ENCODE data around the gene F13A1. TPM values are rescaled to one million over a fixed set of nuclear protein-coding genes. Genes with fewer than 3 reads are reported as not detected.

Gene F13A1
- total and polyA plus RNA-seq, 4 experiments from 2014 or later, result 0.06 to 0.44 (median 0.33) TPM; not detected in 1

- Histone ChIP-seq H3K27me3 (ENCODE audit: insufficient read depth, low read length) (no peaks in the 10 kb centered on the region), H3K4me1 (ENCODE audit: insufficient read depth, low read length) (no peaks in the 10 kb centered on the region), H3K9me3 (ENCODE audit: control insufficient read depth in 1 of 2, low read length in 2 of 2) (no peaks in the 10 kb centered on the region), H3K36me3 (ENCODE audit: insufficient read depth, low read length) (no peaks in the 10 kb centered on the region), H3K27ac (ENCODE audit: low read depth, low read length) (no peak overlapping the region), H3K4me3 (ENCODE audit: low read length in 2 of 2) (no peak overlapping the region)
- CTCF ChIA-PET (ENCODE audit: partially characterized antibody), result no interaction called here
- H3K4me1 Mint-ChIP-seq, result no peaks in the 10 kb centered on the region
- DNase-seq, result no peak
- no peak overlapping the region for H3K4me3 Mint-ChIP-seq
- intact Hi-C loops (cut with micrococcal nuclease), result no loop called here
- POLR2A ChIA-PET (ENCODE audit: partially characterized antibody), result no interaction called here
- H3K27me3 Mint-ChIP-seq, result no peaks in the 10 kb centered on the region
- no peak overlapping the region for H3K27ac Mint-ChIP-seq
- H3K36me3 Mint-ChIP-seq, result no peaks in the 10 kb centered on the region
- no peaks in the 10 kb centered on the region for H3K9me3 Mint-ChIP-seq
Observed at GRCh38 chr6:6176586-6177228, 143.8 kb downstream of the F13A1 start.

DNA sequence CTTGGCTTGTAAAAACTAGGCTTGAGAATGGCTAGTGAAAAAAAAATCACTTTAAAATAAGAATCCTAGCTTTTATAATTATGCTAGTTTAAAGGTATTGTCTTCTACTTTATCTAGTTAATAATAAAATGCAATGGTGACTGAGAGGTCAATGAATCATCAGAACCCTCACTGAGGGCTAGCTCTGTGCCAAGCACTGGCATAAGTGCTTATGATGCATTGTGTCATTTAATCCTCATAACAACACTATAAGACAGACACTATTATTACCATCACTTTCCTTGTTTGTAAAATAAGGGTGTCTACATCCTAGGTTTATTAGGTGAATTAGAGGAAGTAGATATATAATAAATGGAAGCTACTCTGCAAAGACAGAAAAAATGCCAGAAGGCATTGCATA, 144.3 kb downstream of the F13A1 start:
- ChIA-PET POLR2A (ENCODE audit: partially characterized antibody) (no interaction called here), CTCF (ENCODE audit: partially characterized antibody) (no interaction called here)
- Histone ChIP-seq H3K27ac (ENCODE audit: low read depth, low read length) (no peak overlapping the region), H3K9me3 (ENCODE audit: control insufficient read depth in 1 of 2, low read length in 2 of 2) (no peaks in the 10 kb centered on the region), H3K4me1 (ENCODE audit: insufficient read depth, low read length) (no peaks in the 10 kb centered on the region), H3K4me3 (ENCODE audit: low read length in 2 of 2) (no peak overlapping the region), H3K36me3 (ENCODE audit: insufficient read depth, low read length) (no peaks in the 10 kb centered on the region), H3K27me3 (ENCODE audit: insufficient read depth, low read length) (no peaks in the 10 kb centered on the region)
- no peak overlapping the region for H3K27ac Mint-ChIP-seq
- H3K27me3 Mint-ChIP-seq, result no peaks in the 10 kb centered on the region
- no peaks in the 10 kb centered on the region for H3K9me3 Mint-ChIP-seq
- DNase-seq, result no peak
- H3K4me3 Mint-ChIP-seq, result no peak overlapping the region
- H3K4me1 Mint-ChIP-seq, result no peaks in the 10 kb centered on the region
- intact Hi-C loops (cut with micrococcal nuclease), result no loop called here
- no peaks in the 10 kb centered on the region for H3K36me3 Mint-ChIP-seq

DNA sequence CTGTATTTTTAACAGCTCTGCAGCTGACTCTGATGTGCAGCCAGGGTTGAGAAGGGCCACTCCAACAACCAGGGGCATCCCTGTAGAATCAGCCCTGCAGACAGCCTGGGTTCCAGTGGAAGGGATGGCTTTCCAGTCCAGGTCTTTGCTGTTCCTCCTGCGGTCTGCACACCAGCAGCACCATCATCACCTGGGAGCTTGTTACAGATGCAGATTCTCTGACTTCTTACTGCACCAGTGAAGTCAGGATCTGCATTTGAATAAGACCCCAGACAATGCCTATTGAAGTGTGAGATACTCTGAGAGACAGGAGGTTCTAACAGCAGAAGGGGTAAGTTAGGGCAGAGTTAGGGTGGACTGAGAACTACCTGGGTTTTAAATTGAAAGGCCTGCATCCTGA, 151.3 kb downstream of the F13A1 start:
- POLR2A ChIA-PET (ENCODE audit: partially characterized antibody), result no interaction called here
- H3K4me1 Mint-ChIP-seq, result no peaks in the 10 kb centered on the region

GRCh38 chr6:6166064-6166463, 154.4 kb downstream of the F13A1 start:
- Histone ChIP-seq H3K4me1 (ENCODE audit: insufficient read depth, low read length) (no peaks in the 10 kb centered on the region), H3K36me3 (ENCODE audit: insufficient read depth, low read length) (no peaks in the 10 kb centered on the region), H3K27me3 (ENCODE audit: insufficient read depth, low read length) (no peaks in the 10 kb centered on the region), H3K9me3 (ENCODE audit: control insufficient read depth in 1 of 2, low read length in 2 of 2) (no peaks in the 10 kb centered on the region), H3K27ac (ENCODE audit: low read depth, low read length) (no peak overlapping the region), H3K4me3 (ENCODE audit: low read length in 2 of 2) (no peak overlapping the region)
- ChIA-PET CTCF (ENCODE audit: partially characterized antibody) (no interaction called here), POLR2A (ENCODE audit: partially characterized antibody) (no interaction called here)
- intact Hi-C loops (cut with micrococcal nuclease), result no loop called here
- H3K9me3 Mint-ChIP-seq, result no peaks in the 10 kb centered on the region
- H3K36me3 Mint-ChIP-seq, result no peaks in the 10 kb centered on the region
- peaks cover 9 to 15% of the 10 kb centered on the region in 2 donors for H3K27me3 Mint-ChIP-seq
- no peak for DNase-seq
- no peak overlapping the region for H3K4me3 Mint-ChIP-seq
- H3K4me1 Mint-ChIP-seq, result no peaks in the 10 kb centered on the region
- H3K27ac Mint-ChIP-seq, result no peak overlapping the region

More for the DNA sequence above, 151.3 kb downstream of the F13A1 start:
- no peak overlapping the region for H3K27ac Mint-ChIP-seq
- intact Hi-C loops (cut with micrococcal nuclease), result no loop called here
- H3K27me3 Mint-ChIP-seq, result peaks cover 3 to 10% of the 10 kb centered on the region in 2 donors
- no peak for DNase-seq
- H3K27ac ChIP-seq (ENCODE audit: low read depth, low read length), result no peak overlapping the region
- no peaks in the 10 kb centered on the region for H3K36me3 ChIP-seq (ENCODE audit: insufficient read depth, low read length)
- CTCF ChIA-PET (ENCODE audit: partially characterized antibody), result no interaction called here
- H3K9me3 Mint-ChIP-seq, result no peaks in the 10 kb centered on the region
- no peaks in the 10 kb centered on the region for H3K4me1 ChIP-seq (ENCODE audit: insufficient read depth, low read length)
- H3K4me3 ChIP-seq (ENCODE audit: low read length in 2 of 2), result no peak overlapping the region
- H3K9me3 ChIP-seq (ENCODE audit: control insufficient read depth in 1 of 2, low read length in 2 of 2), result no peaks in the 10 kb centered on the region
- no peaks in the 10 kb centered on the region for H3K36me3 Mint-ChIP-seq
- no peak overlapping the region for H3K4me3 Mint-ChIP-seq
- H3K27me3 ChIP-seq (ENCODE audit: insufficient read depth, low read length), result no peaks in the 10 kb centered on the region

DNA sequence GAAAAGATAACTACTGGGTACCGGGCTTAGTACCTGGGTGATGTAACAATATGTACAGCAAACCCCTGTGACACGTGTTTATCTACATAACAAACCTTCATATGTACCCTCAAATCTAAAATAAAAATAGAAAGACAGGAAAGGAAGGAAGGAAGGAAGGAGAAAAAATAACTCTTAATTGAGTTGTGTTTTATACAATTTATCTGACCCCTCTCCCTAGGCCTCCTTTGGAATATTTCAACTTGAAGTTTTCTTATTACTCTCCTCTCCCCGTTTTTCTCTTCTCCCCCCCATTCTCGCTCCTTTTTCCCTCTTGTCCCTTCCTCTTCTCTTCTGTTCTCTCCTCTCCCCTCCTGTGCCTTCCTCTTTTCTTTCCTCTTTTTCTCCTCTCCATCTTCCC, 156.1 kb downstream of the F13A1 start:
- Mint-ChIP-seq H3K4me3 (no peak overlapping the region), H3K36me3 (no peaks in the 10 kb centered on the region), H3K4me1 (no peaks in the 10 kb centered on the region), H3K9me3 (no peaks in the 10 kb centered on the region), H3K27me3 (peaks cover 9 to 15% of the 10 kb centered on the region in 2 donors), H3K27ac (no peak overlapping the region)
- no peak for DNase-seq
- POLR2A ChIA-PET (ENCODE audit: partially characterized antibody), result no interaction called here
- Histone ChIP-seq H3K36me3 (ENCODE audit: insufficient read depth, low read length) (no peaks in the 10 kb centered on the region), H3K27ac (ENCODE audit: low read depth, low read length) (no peak overlapping the region), H3K4me3 (ENCODE audit: low read length in 2 of 2) (no peak overlapping the region), H3K27me3 (ENCODE audit: insufficient read depth, low read length) (no peaks in the 10 kb centered on the region), H3K4me1 (ENCODE audit: insufficient read depth, low read length) (no peaks in the 10 kb centered on the region), H3K9me3 (ENCODE audit: control insufficient read depth in 1 of 2, low read length in 2 of 2) (no peaks in the 10 kb centered on the region)
- intact Hi-C loops (cut with micrococcal nuclease), result no loop called here
- CTCF ChIA-PET (ENCODE audit: partially characterized antibody), result no interaction called here

DNA sequence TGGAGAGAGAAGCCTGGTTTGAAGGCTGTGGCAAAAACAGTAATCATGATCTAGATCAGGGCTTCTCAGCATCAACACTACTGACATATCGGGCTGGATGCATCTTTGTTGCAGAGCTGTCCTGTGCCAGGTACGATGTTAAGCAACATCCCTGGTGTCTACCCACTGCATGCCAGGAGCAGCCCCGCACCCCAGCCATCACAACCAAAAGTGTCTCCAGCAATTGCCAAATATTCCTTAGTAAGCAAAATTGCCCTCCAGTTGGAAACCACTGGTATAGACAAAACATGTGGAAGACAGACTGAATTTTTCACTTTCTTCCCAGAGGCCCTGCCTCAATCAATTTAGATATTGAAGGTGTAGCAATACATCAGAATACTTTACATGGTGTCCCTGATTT, 166.1 kb downstream of the F13A1 start:
- ChIA-PET POLR2A (ENCODE audit: partially characterized antibody) (no interaction called here), CTCF (ENCODE audit: partially characterized antibody) (no interaction called here)
- no peaks in the 10 kb centered on the region for H3K9me3 ChIP-seq (ENCODE audit: control insufficient read depth in 1 of 2, low read length in 2 of 2)
- Mint-ChIP-seq H3K4me3 (no peak overlapping the region), H3K27me3 (peaks cover 4 to 8% of the 10 kb centered on the region in 2 donors), H3K9me3 (no peaks in the 10 kb centered on the region), H3K4me1 (no peaks in the 10 kb centered on the region), H3K36me3 (no peaks in the 10 kb centered on the region), H3K27ac (no peak overlapping the region)
- H3K27ac ChIP-seq (ENCODE audit: low read depth, low read length), result no peak overlapping the region
- intact Hi-C loops (cut with micrococcal nuclease), result no loop called here
- H3K4me1 ChIP-seq (ENCODE audit: insufficient read depth, low read length), result no peaks in the 10 kb centered on the region
- DNase-seq, result no peak
- H3K4me3 ChIP-seq (ENCODE audit: low read length in 2 of 2), result no peak overlapping the region
- H3K27me3 ChIP-seq (ENCODE audit: insufficient read depth, low read length), result no peaks in the 10 kb centered on the region
- no peaks in the 10 kb centered on the region for H3K36me3 ChIP-seq (ENCODE audit: insufficient read depth, low read length)

DNA sequence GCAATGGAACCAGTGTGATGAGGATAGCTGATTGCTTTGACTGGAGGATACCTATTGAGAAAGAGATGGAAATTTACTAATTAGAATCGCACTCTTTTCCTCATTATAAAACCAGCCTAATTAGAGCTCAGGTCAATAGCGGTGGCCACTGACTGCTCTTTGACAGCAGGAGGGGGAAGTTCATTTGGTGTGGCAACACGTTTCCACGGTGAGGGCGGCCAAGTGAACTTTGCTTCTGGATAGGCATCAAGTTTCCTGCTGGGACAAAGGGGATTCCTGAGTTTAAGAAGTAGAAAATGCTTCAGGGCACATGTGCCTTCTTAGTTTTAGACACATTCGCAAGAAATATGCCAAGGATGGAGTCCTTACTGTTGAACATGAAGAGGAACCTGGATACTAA, 168.4 kb downstream of the F13A1 start:
- Histone ChIP-seq H3K4me3 (ENCODE audit: low read length in 2 of 2) (no peak overlapping the region), H3K36me3 (ENCODE audit: insufficient read depth, low read length) (no peaks in the 10 kb centered on the region), H3K9me3 (ENCODE audit: control insufficient read depth in 1 of 2, low read length in 2 of 2) (no peaks in the 10 kb centered on the region), H3K27me3 (ENCODE audit: insufficient read depth, low read length) (no peaks in the 10 kb centered on the region), H3K27ac (ENCODE audit: low read depth, low read length) (no peak overlapping the region), H3K4me1 (ENCODE audit: insufficient read depth, low read length) (no peaks in the 10 kb centered on the region)
- CTCF ChIA-PET (ENCODE audit: partially characterized antibody), result no interaction called here
- POLR2A ChIA-PET (ENCODE audit: partially characterized antibody), result no interaction called here
- H3K36me3 Mint-ChIP-seq, result no peaks in the 10 kb centered on the region
- peaks cover 7 to 12% of the 10 kb centered on the region in 2 donors for H3K27me3 Mint-ChIP-seq
- H3K4me1 Mint-ChIP-seq, result no peaks in the 10 kb centered on the region
- no peak overlapping the region for H3K27ac Mint-ChIP-seq
- no peak for DNase-seq
- H3K4me3 Mint-ChIP-seq, result no peak overlapping the region
- intact Hi-C loops (cut with micrococcal nuclease), result no loop called here
- H3K9me3 Mint-ChIP-seq, result peaks cover 0 to under 1% (median 0%) of the 10 kb centered on the region in 8 donors

All from CD4-positive, alpha-beta memory T cell (primary cell).